Measurements from ENCODE around the gene GABRB2. TPM values are rescaled to one million over a fixed set of nuclear protein-coding genes. Genes with fewer than 3 reads are reported as not detected.
"Not testable (repeated sequence)": the region's sequence is repeated elsewhere in the genome, so short reads cannot be mapped to it uniquely, and the experiment has no call there.

The GABRB2 gene
- total and polyA plus RNA-seq, 2 of the 13 experiments (the other 11 are each of a cell fraction or from before 2014, with no cell fraction given) = 0.01 TPM; not detected in 1

DNA sequence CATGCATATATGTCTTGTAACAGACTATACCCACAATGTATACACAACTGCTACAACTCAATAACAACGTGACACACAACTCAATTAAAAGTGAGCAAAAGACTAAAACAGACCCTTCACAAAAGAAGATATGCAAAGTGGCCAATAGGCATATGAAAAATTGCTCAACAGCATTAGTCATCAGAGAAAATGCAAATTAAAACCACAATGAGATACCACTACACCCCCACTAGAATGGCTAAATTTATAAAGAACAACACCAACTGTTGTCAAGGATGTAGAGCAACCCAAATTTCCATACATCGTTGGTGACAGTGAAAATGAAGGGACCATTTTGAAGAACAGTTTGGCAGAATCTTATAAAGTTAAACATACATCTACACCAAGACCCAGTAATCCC, 38.9 kb downstream of the GABRB2 start:
- FAIRE-seq = no peak
- H3K4me3 ChIP-seq (replicated peaks in 1 of 3; ENCODE audit: insufficient read depth in 1 of 3, low read depth in 2 of 3, low read length in 3 of 3) = no peak overlapping the region
- H3K9ac ChIP-seq (ENCODE audit: insufficient read depth, low read depth, low read length) = no peak overlapping the region
- WGBS (ENCODE audit: low lambda C conversion rate) = 1% methylated on average over 2 of the region's 2 CpGs
- H3K4me1 ChIP-seq (ENCODE audit: insufficient read depth, low read length) = no peaks in the 10 kb centered on the region
- CTCF ChIA-PET (ENCODE audit: low intra/inter-chr PET ratio, low total read pairs) = no interaction called here
- H3K4me2 ChIP-seq (ENCODE audit: low read depth, low read length) = no peak overlapping the region
- no peaks in the 10 kb centered on the region for H3K36me3 ChIP-seq (replicated peaks in 1 of 2; ENCODE audit: control insufficient read depth in 1 of 2, insufficient read depth in 2 of 2, low read length in 2 of 2)
- intact Hi-C loops (cut with micrococcal nuclease; ENCODE audit: unreplicated experiment) = no loop called here
- no peaks in the 10 kb centered on the region for H3K79me2 ChIP-seq (ENCODE audit: insufficient read depth, low read length)
- H2AFZ ChIP-seq (ENCODE audit: low read length) = no peak overlapping the region
- in situ Hi-C loops (cut with HindIII; ENCODE audit: extremely low pct_ligation_motif_present, low pct_unique_long_range_greater_than_20kb) = no loop called here
- no peaks in the 10 kb centered on the region for H3K9me3 ChIP-seq (ENCODE audit: low read length)
- POLR2A ChIA-PET = no interaction called here
- no peak overlapping the region for H3K27ac ChIP-seq (ENCODE audit: extremely low read length, insufficient read depth, low read length)
- no peaks in the 10 kb centered on the region for H4K20me1 ChIP-seq (ENCODE audit: insufficient read depth, low read length)
- BruUV-seq (replicated peaks) = no TSS peak
- no peak for ATAC-seq
- TF ChIP-seq XRCC5 (optimal IDR thresholded peaks at IDR 0.05; ENCODE audit: low read length) = no peak
- DNase-seq (ENCODE audit: low spot score) = no peak
- no peaks in the 10 kb centered on the region for H3K27me3 ChIP-seq (ENCODE audit: control insufficient read depth in 1 of 2, insufficient read depth in 2 of 2, low read length in 2 of 2)

DNA sequence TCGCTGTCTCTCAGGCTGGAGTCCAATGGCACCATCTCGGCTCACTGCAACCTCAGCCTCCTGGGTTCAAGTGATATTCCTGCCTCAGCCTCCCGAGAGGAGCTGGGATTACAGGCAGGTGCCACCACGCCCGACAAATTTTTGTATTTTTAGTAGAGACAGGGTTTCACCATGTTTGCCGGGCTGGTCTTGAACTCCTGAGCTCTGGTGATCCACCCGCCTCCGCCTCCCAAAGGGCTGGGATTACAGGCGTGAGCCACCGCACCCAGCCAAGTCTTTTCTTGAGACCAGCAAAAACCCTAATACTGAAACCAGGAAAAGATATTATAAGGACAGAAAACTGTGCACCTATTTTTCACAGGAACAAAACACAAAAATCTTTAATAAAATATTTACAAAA, 41.4 kb downstream of the GABRB2 start:
- H3K4me3 ChIP-seq (replicated peaks in 1 of 3; ENCODE audit: insufficient read depth in 1 of 3, low read depth in 2 of 3, low read length in 3 of 3); in situ Hi-C loops (cut with HindIII; ENCODE audit: extremely low pct_ligation_motif_present, low pct_unique_long_range_greater_than_20kb); H2AFZ ChIP-seq (ENCODE audit: low read length); H3K79me2 ChIP-seq (ENCODE audit: insufficient read depth, low read length); DNase-seq (ENCODE audit: low spot score); H3K27ac ChIP-seq (ENCODE audit: extremely low read length, insufficient read depth, low read length); H3K9ac ChIP-seq (ENCODE audit: insufficient read depth, low read depth, low read length); BruUV-seq (replicated peaks); CTCF ChIA-PET (ENCODE audit: low intra/inter-chr PET ratio, low total read pairs); H3K36me3 ChIP-seq (replicated peaks in 1 of 2; ENCODE audit: control insufficient read depth in 1 of 2, insufficient read depth in 2 of 2, low read length in 2 of 2); H3K4me1 ChIP-seq (ENCODE audit: insufficient read depth, low read length); H4K20me1 ChIP-seq (ENCODE audit: insufficient read depth, low read length); ATAC-seq; H3K9me3 ChIP-seq (ENCODE audit: low read length); intact Hi-C loops (cut with micrococcal nuclease; ENCODE audit: unreplicated experiment); H3K27me3 ChIP-seq (ENCODE audit: control insufficient read depth in 1 of 2, insufficient read depth in 2 of 2, low read length in 2 of 2); POLR2A ChIA-PET; FAIRE-seq; H3K4me2 ChIP-seq (ENCODE audit: low read depth, low read length): not testable (repeated sequence)
- WGBS (ENCODE audit: low lambda C conversion rate) = 11% methylated on average over 10 of the region's 10 CpGs

DNA sequence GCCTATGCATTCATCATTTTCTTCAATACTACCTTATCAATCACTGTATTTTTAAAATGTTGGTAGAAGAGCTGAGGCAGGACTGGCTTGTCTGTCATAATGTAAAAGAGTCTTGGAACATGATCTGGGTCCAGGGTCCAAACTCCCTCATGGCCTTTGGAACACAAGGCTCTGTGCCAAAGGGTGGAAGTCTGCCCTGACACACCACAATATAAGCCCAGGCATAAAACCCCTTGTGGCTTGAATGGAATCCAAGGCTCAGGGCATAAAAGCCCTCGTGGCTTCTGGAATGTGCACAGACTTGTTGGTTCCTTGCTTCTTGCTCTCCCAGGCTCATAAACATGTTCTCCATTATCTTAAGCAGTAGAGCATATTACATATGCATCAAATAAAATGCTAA, 48.0 kb downstream of the GABRB2 start:
- TF ChIP-seq, protein P1, sequence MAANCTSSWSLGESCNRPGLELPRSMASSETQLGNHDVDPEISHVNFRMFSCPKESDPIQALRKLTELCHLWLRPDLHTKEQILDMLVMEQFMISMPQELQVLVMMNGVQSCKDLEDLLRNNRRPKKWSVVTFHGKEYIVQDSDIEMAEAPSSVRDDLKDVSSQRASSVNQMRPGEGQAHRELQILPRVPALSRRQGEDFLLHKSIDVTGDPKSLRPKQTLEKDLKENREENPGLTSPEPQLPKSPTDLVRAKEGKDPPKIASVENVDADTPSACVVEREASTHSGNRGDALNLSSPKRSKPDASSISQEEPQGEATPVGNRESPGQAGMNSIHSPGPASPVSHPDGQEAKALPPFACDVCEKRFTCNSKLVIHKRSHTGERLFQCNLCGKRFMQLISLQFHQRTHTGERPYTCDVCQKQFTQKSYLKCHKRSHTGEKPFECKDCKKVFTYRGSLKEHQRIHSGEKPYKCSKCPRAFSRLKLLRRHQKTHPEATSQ (CRISPR knock-in tag; IDR thresholded peaks at IDR 0.05; ENCODE audit: borderline replicate concordance) = no peak
- TF ChIP-seq CBX5 (CRISPR knock-in tag; IDR thresholded peaks at IDR 0.05; ENCODE audit: borderline replicate concordance) (no peak), TBL1XR1 (IDR thresholded peaks at IDR 0.05; ENCODE audit: borderline replicate concordance, low read length, partially characterized antibody) (no peak), ZNF724P (CRISPR knock-in tag; IDR thresholded peaks at IDR 0.05; ENCODE audit: borderline replicate concordance) (no peak), SP4 (CRISPR knock-in tag; IDR thresholded peaks at IDR 0.05) (no peak), ZNF343 (CRISPR knock-in tag; IDR thresholded peaks at IDR 0.05) (no peak), ARNTL (CRISPR knock-in tag; IDR thresholded peaks at IDR 0.05) (no peak), MEF2D (CRISPR knock-in tag; IDR thresholded peaks at IDR 0.05) (no peak), BRD4 (CRISPR knock-in tag; IDR thresholded peaks at IDR 0.05) (no peak), GPN1 (CRISPR knock-in tag; IDR thresholded peaks at IDR 0.05; ENCODE audit: borderline replicate concordance) (no peak), PHF8 (CRISPR knock-in tag; IDR thresholded peaks at IDR 0.05) (no peak)
- TF ChIP-seq, protein P2, sequence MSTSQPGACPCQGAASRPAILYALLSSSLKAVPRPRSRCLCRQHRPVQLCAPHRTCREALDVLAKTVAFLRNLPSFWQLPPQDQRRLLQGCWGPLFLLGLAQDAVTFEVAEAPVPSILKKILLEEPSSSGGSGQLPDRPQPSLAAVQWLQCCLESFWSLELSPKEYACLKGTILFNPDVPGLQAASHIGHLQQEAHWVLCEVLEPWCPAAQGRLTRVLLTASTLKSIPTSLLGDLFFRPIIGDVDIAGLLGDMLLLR (CRISPR knock-in tag; IDR thresholded peaks at IDR 0.05) = no peak
- no peaks in the 10 kb centered on the region for H3K9me3 ChIP-seq (ENCODE audit: low read length)
- no TSS peak for BruUV-seq (replicated peaks)
- in situ Hi-C loops (cut with HindIII; ENCODE audit: extremely low pct_ligation_motif_present, low pct_unique_long_range_greater_than_20kb) = no loop called here
- no peak overlapping the region for H2AFZ ChIP-seq (ENCODE audit: low read length)
- DNase-seq (ENCODE audit: low spot score) = no peak
- H3K4me1 ChIP-seq (ENCODE audit: insufficient read depth, low read length) = no peaks in the 10 kb centered on the region
- H3K9ac ChIP-seq (ENCODE audit: insufficient read depth, low read depth, low read length) = no peak overlapping the region
- no peaks in the 10 kb centered on the region for H3K36me3 ChIP-seq (replicated peaks in 1 of 2; ENCODE audit: control insufficient read depth in 1 of 2, insufficient read depth in 2 of 2, low read length in 2 of 2)
- H3K27ac ChIP-seq (ENCODE audit: extremely low read length, insufficient read depth, low read length) = no peak overlapping the region
- no peak overlapping the region for H3K4me3 ChIP-seq (replicated peaks in 1 of 3; ENCODE audit: insufficient read depth in 1 of 3, low read depth in 2 of 3, low read length in 3 of 3)
- H3K27me3 ChIP-seq (ENCODE audit: control insufficient read depth in 1 of 2, insufficient read depth in 2 of 2, low read length in 2 of 2) = no peaks in the 10 kb centered on the region
- no peak for FAIRE-seq
- H3K4me2 ChIP-seq (ENCODE audit: low read depth, low read length) = no peak overlapping the region
- CTCF ChIA-PET (ENCODE audit: low intra/inter-chr PET ratio, low total read pairs) = no interaction called here
- ATAC-seq = no peak
- WGBS (ENCODE audit: low lambda C conversion rate) = 0% methylated on average over 1 of the region's 1 CpG
- POLR2A ChIA-PET = no interaction called here
- intact Hi-C loops (cut with micrococcal nuclease; ENCODE audit: unreplicated experiment) = no loop called here
- H3K79me2 ChIP-seq (ENCODE audit: insufficient read depth, low read length) = no peaks in the 10 kb centered on the region
- H4K20me1 ChIP-seq (ENCODE audit: insufficient read depth, low read length) = no peaks in the 10 kb centered on the region
